ENCODE results near the gene OXNAD1.

OXNAD1 gene

DNA sequence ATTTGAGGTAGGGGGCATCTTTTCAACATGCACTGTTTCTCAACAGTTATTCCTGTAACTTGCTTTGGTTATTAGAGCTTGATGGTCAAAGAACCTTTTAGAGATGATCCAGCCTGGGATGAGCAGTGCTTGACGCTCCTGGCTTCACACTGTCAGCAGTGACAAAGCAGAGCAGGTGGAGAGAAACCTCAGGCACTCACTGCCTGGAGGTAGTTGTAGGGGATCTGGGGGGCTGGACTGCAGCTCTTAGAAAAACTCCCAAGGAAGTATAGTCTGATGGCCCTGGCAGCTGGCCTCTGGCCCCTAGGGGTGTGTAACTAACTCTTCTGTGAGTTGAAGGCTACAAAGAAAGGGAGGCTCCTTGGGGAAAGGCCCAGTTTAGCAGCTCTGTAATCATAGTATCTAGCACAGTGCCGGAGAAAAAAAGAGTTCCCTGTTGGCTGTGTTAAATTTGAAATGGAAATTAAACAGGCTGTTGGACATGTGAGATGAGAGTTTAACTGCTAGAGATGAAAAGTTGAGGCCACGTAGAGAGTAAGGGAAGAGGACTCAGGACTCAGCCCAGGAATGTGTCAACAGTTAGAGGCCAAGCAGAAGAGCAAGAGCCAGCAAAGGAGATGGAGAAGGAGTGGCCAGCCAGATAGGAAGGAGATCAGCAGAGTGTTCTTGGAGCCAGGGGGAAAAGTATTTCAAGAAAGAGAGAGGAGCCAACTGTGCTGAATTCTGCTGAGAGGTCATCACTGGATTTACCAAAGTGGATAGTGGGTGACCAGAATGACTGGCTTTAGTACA lies 14.2 kb downstream of the OXNAD1 start:
- no peak for DNase-seq (ENCODE audit: low read depth)

- DNase-seq (ENCODE audit: low read depth), result no peak
These were observed 15.7 kb downstream of the OXNAD1 start for GRCh38 chr3:16280671-16281070.

- no peak for DNase-seq (ENCODE audit: low read depth)
These were observed 19.6 kb downstream of the OXNAD1 start for GRCh38 chr3:16284633-16285032.

- DNase-seq (ENCODE audit: low read depth), result peak; percentile 57
These were observed 21.1 kb downstream of the OXNAD1 start for GRCh38 chr3:16286161-16286560.

- DNase-seq (ENCODE audit: low read depth), result no peak
These were observed 21.9 kb downstream of the OXNAD1 start for GRCh38 chr3:16286751-16287543.

- DNase-seq (ENCODE audit: low read depth), result no peak
These were observed 23.7 kb downstream of the OXNAD1 start for GRCh38 chr3:16288664-16289063.

GRCh38 chr3:16289144-16289889 lies 24.3 kb downstream of the OXNAD1 start:
- DNase-seq (ENCODE audit: low read depth), result no peak

- no peak for DNase-seq (ENCODE audit: low read depth)
These were observed 25.2 kb downstream of the OXNAD1 start for GRCh38 chr3:16290007-16290826.

GRCh38 chr3:16290827-16291196 lies 25.8 kb downstream of the OXNAD1 start:
- DNase-seq (ENCODE audit: low read depth), result no peak

DNA sequence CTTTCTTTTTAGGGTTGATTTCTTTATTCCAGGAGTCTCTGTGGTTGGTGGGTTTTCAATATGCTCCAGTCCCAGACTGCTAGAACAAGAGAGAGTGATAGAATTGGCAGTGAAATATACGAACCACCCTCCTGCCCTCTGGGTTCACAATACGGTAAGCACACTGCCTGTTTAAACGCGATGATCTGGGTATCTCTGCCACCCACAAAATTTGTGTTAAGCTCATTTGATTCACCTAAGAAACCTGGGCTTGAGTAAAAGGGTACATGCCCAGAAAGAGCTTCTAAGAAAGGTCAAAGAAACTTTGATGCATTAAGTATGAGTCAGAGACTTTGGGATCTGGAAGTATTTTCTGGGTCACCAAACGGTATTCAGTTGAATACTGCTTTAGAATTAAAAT lies 29.8 kb downstream of the OXNAD1 start:
- no peak for DNase-seq (ENCODE audit: low read depth)

- no peak for DNase-seq (ENCODE audit: low read depth)
These were observed 30.4 kb downstream of the OXNAD1 start for GRCh38 chr3:16295298-16295890.

GRCh38 chr3:16297997-16298885 lies 33.2 kb downstream of the OXNAD1 start:
- no peak for DNase-seq (ENCODE audit: low read depth)

- DNase-seq (ENCODE audit: low read depth), result no peak
These were observed 33.9 kb downstream of the OXNAD1 start for GRCh38 chr3:16298891-16299290.

- no peak for DNase-seq (ENCODE audit: low read depth)
These were observed 34.7 kb downstream of the OXNAD1 start for GRCh38 chr3:16299746-16300145.

DNA sequence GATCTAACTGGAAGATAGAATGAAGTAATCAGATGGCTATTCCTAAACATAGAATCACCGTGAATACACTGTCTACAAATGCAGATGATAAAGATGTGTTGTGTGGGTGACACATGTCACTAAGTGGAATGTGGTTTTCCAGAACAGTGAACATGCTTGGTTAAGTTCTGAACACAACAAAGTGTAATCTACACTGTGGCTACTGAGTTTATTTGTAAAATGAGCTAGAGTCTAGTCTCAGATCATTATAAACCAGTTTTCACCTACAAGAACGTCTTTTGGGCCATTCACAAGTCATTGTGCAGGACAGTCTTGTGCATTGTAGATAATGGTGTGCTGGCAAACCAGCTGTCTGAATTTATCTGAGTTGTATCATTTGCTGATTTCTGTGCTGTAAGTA lies 35.3 kb downstream of the OXNAD1 start:
- DNase-seq (ENCODE audit: low read depth), result no peak

DNA sequence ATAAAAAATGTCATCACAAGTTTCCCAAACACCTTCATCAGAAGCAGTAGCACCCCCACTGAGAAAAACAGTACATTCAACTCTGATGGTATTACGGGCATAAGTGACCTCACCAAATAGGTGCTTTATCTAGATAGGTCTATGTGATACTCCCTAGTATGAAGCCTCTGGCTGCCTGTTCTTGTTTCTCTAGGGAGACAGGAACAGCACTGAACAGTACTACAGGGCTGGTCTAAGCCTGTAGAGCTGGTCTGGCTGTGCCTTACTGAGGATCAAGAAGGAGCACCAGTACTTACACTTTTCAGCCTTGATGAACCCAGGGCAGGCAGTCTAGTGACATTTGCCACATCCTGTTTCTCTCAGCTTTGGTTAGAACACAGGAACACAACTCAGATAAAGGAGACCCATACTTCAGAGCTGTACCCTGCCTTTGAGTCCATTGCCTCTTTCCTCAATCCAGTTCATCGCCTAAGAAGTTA lies 35.9 kb downstream of the OXNAD1 start:
- DNase-seq (ENCODE audit: low read depth), result no peak

DNA sequence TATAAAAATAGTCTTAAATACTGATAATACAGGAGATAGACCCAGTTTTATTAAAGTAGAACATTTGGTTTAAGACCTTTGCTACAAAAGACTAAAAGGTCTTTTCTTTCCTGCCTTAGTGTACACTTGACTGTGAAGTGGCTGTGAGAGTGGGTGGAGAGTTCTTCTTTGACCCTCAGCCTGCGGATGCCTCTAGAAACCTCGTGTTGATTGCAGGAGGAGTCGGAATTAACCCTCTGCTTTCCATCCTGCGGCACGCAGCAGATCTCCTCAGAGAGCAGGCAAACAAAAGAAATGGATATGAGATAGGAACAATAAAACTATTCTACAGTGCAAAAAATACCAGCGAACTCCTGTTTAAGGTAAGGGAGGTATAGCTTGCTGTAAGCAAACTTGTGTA lies 36.5 kb downstream of the OXNAD1 start:
- DNase-seq (ENCODE audit: low read depth), result no peak

- no peak for DNase-seq (ENCODE audit: low read depth)
These were observed 37.1 kb downstream of the OXNAD1 start for GRCh38 chr3:16302082-16302631.

- no peak for DNase-seq (ENCODE audit: low read depth)
These were observed 38.1 kb downstream of the OXNAD1 start for GRCh38 chr3:16303037-16303575.
